ENCODE results near the gene WDR91. TPM values are rescaled to one million over a fixed set of nuclear protein-coding genes. Genes with fewer than 3 reads are reported as not detected.

Gene WDR91
- total and polyA plus RNA-seq, 2 donors (not counting 3 experiments of a cell fraction or from before 2014, with no cell fraction given), result 6.7 to 7.0 TPM

- Histone ChIP-seq H3K9ac (replicated peaks; ENCODE audit: extremely low read depth, insufficient read depth, low read length) (no peak overlapping the region), H3K9me3 (replicated peaks; ENCODE audit: control insufficient read depth, insufficient read depth, low read length) (no peaks in the 10 kb centered on the region), H3K9me1 (replicated peaks; ENCODE audit: control insufficient read depth, extremely low read depth, insufficient read depth, low read length) (no peaks in the 10 kb centered on the region), H4K20me1 (replicated peaks; ENCODE audit: control insufficient read depth, extremely low read depth, insufficient read depth, low read length) (no peaks in the 10 kb centered on the region), H3K4me1 (ENCODE audit: control insufficient read depth, extremely low read depth, insufficient read depth, low read length) (no peaks in the 10 kb centered on the region), H3K4me2 (ENCODE audit: insufficient read depth, low read length) (no peak overlapping the region), H3K27ac (ENCODE audit: insufficient read depth, low read depth, low read length) (no peak overlapping the region), H3K27me3 (ENCODE audit: control insufficient read depth in 2 of 2, insufficient read depth in 2 of 2, low read length in 2 of 2) (no peaks in the 10 kb centered on the region), H3K79me2 (ENCODE audit: control insufficient read depth, insufficient read depth, low read length) (no peaks in the 10 kb centered on the region), H3K4me3 (replicated peaks in 1 of 3; ENCODE audit: insufficient read depth in 1 of 3, low read depth in 1 of 3, low read length in 3 of 3) (no peak overlapping the region), H3K36me3 (ENCODE audit: control insufficient read depth in 2 of 2, extremely low read depth in 1 of 2, insufficient read depth in 2 of 2, low read length in 2 of 2) (peaks cover 0 to 2% of the 10 kb centered on the region in 2 experiments), H2AFZ (ENCODE audit: low read depth, low read length) (no peak overlapping the region)
- TF ChIP-seq EZH2 (IDR thresholded peaks at IDR 0.05; ENCODE audit: borderline replicate concordance, low read depth, low read length, severe bottlenecking), result no peak
- TF ChIP-seq CTCF (IDR thresholded peaks at IDR 0.05; ENCODE audit: extremely low read depth in 1 of 2, insufficient read depth in 1 of 2, low read depth in 1 of 2, low read length in 2 of 2), result no peak
- TF ChIP-seq GATA2 (IDR thresholded peaks at IDR 0.05; ENCODE audit: insufficient read depth, insufficient read length, low read depth, low read length), result no peak
- no peak for TF ChIP-seq JUN (IDR thresholded peaks at IDR 0.05; ENCODE audit: borderline replicate concordance, insufficient read depth, insufficient read length, low read depth)
- no peak for TF ChIP-seq MAX (IDR thresholded peaks at IDR 0.05; ENCODE audit: insufficient read depth, insufficient read length)
- TF ChIP-seq POLR2AphosphoS5 (IDR thresholded peaks at IDR 0.05; ENCODE audit: insufficient read depth, low read depth, low read length), result no peak
- no peak for TF ChIP-seq POLR2A (IDR thresholded peaks at IDR 0.05; ENCODE audit: low read depth, low read length)
- POLR2A ChIA-PET, result no interaction called here
- DNase-seq (ENCODE audit: low read depth, low spot score) (peak; percentile 22), FAIRE-seq (no peak)
- CTCF ChIA-PET, result interaction anchor here (1.0 to 1.3 kb wide), 2 partner anchors 218 to 480 kb away, joined by 3 to 5 read pairs; partner anchors contain the start of gene AGBL3
- intact Hi-C loops (cut with micrococcal nuclease) (no loop called here), dilution Hi-C loops (cut with MboI; ENCODE audit: extremely low pct_ligation_motif_present, low sequenced_read_pairs) (no loop called here)
- no TSS peak for BruUV-seq (replicated peaks)
Observed at GRCh38 chr7:135204341-135204749, 7.0 kb downstream of the WDR91 start.

Data from endothelial cell of umbilical vein (primary cell).